VCaP (cell line): ENCODE results near the gene ABCB9.

Source experiments
- H3K27ac ChIP-seq: fragments of 450-650 bp; 2 replicates; pipeline ENCODE4 v1.5.1; 2017
- TF ChIP-seq, protein P1 (sequence below): fragments of 450-650 bp; conservative IDR thresholded peaks from 2 replicates; pipeline ENCODE4 v1.5.1; 2017; ENCODE audit warnings: mild to moderate bottlenecking, moderate library complexity

Gene ABCB9

GRCh38 chr12:122964439-122965257 is 1.6 kb downstream of the ABCB9 start:
- TF ChIP-seq, protein P1, sequence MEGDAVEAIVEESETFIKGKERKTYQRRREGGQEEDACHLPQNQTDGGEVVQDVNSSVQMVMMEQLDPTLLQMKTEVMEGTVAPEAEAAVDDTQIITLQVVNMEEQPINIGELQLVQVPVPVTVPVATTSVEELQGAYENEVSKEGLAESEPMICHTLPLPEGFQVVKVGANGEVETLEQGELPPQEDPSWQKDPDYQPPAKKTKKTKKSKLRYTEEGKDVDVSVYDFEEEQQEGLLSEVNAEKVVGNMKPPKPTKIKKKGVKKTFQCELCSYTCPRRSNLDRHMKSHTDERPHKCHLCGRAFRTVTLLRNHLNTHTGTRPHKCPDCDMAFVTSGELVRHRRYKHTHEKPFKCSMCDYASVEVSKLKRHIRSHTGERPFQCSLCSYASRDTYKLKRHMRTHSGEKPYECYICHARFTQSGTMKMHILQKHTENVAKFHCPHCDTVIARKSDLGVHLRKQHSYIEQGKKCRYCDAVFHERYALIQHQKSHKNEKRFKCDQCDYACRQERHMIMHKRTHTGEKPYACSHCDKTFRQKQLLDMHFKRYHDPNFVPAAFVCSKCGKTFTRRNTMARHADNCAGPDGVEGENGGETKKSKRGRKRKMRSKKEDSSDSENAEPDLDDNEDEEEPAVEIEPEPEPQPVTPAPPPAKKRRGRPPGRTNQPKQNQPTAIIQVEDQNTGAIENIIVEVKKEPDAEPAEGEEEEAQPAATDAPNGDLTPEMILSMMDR = no peak
- H3K27ac ChIP-seq = peak overlapping the region; percentile 62; the same call in 1 of the 2 replicates

- no peak overlapping the region for H3K27ac ChIP-seq
- TF ChIP-seq, protein P1 = no peak
Observed at GRCh38 chr12:122963941-122964265, 2.4 kb downstream of the ABCB9 start.

GRCh38 chr12:122961531-122962329 is 4.5 kb downstream of the ABCB9 start:
- H3K27ac ChIP-seq = peak overlapping the region; percentile 62
- TF ChIP-seq, protein P1 = no peak

DNA sequence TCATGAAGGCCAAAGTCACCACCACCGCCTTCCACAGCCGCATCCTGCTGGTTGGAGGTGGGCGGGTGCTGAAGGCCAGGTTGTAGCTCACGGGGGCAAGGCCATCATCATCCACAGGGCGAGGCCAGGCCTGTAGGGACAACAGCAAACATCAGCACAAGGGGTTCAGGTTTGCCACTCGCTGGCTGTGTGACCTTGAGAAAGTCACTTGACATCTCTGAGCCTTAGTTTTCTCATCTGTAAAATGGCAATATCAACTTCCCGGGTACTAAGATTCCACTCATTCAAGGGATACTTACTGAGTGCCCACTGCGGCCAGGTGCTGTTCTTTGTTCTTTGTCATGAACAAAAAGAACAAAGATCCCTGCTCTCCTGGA is 6.1 kb downstream of the ABCB9 start:
- H3K27ac ChIP-seq = no peak overlapping the region
- TF ChIP-seq, protein P1 = no peak

DNA sequence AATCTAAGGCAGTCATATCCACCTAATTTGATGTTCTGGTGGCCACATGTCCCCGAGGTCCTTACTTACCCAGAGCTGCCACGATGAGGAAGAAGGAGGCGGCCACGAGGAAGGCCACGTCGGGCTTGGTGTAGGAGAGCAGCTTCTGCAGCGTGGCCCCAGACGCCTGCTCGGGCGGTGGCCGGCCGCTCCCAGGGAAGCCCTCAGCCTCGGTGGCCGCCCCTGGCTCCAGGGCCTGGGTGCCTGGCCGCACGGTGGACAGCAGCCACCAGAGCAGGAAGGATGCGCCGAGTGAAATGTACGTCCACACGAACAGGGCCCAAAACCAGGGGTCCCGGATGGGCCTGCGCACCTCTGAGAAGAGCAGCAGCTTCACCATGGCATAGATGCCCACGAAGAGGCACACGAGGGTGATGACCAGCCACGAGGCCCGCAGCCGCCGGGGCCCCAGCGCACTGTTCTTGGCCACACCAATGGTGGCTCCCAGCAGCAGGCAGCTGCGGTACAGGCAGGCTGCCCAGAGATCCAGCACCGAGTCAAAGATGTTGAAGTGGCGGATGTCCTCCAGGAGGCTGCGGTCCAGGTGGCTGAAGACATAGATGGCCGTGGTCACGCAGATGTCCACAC is 6.6 kb downstream of the ABCB9 start:
- H3K27ac ChIP-seq = no peak overlapping the region
- TF ChIP-seq, protein P1 = no peak

GRCh38 chr12:122958198-122958888 is 7.9 kb downstream of the ABCB9 start:
- H3K27ac ChIP-seq = no peak overlapping the region
- TF ChIP-seq, protein P1 = no peak

DNA sequence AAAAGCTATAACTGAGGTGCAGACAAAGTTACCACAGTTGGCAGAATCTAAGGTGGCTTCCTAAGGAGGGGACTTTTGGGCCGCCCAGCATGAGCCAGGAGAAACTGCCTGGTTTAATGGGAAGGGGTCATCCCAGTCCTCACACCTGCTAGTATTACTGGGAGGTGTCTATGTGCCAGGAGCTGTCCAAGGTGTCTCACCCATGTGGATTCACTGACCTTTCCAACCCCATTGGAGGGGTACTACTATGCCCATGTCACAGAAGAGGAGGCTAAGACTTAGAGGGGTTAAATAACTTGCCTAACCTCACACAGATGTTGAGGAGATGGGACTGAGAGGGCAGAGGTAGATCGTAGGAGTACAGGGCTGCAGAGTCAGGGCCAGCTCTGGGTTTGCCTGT is 10.2 kb downstream of the ABCB9 start:
- H3K27ac ChIP-seq = no peak overlapping the region
- TF ChIP-seq, protein P1 = no peak
